Esophagus squamous epithelium (tissue), 4 donors: ENCODE measurements around the gene ATXN1.

ENCODE experiments used
- CTCF ChIP-seq, 6 experiments: fragments of 450-650 bp in 4 of 6; fragments of 200-600 bp in 2 of 6; sonication (generic) in 2 of 6; IDR thresholded peaks; one replicate each; pipeline ENCODE4 v1.5.1; 2016 to 2019; ENCODE audit warnings: antibody characterized with exemption in 6 of 6, mild to moderate bottlenecking in 4 of 6, moderate library complexity in 4 of 6
- POLR2A ChIP-seq, 4 donors: fragments of 450-650 bp; IDR thresholded peaks; one replicate each; pipeline ENCODE4 v1.6.1; 2017; ENCODE audit warnings: antibody characterized with exemption in 4 of 4, mild to moderate bottlenecking in 4 of 4, moderate library complexity in 3 of 4

DNA sequence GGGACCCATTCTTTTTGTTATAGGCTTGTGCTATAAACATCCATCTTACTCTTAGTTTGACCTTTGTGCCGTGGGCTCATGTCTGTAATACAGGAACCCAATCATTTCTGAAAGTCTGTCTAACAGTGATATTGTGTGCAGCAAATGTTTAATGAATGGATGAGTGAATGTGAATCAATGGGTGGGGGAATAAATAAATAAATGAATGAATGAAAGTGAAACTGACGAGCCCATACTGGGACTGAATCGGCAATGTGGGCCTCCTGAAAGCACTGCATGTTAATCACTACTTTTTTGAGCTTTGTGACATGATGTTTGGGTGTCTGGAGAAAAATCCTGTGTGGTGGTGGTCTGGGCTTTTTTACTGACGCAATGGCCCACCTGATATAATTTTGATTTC, 347.9 kb downstream of the ATXN1 start:
- TF ChIP-seq CTCF (IDR thresholded peaks at IDR 0.05) (no peak), POLR2A (IDR thresholded peaks at IDR 0.05) (no peak)
